GM12878 (cell line): ENCODE data around the gene TRAK2. TPM values are rescaled to one million over a fixed set of nuclear protein-coding genes. Genes with fewer than 3 reads are reported as not detected.

Experiments
- ATAC-seq: fragments of 200-7000 bp; cut with Tn5 transposase; 3 replicates; pipeline ENCODE4 v1.9.1; 2020; ENCODE audit warnings: mild to moderate bottlenecking, moderate library complexity
- BruUV-seq: library from RNA; stranded (reverse); fragments of 400-500 nt; replicated peaks from 2 replicates; lab custom pipeline; 2021; lab: Mats Ljungman, UMichigan
- CTCF ChIA-PET: fragments of 300-600 bp; sonication (Branson Sonifier 250); formaldehyde crosslinking; extraction: SDS; loops from one replicate; lab custom pipeline; 2021; ENCODE audit warnings: inconsistent platforms; lab: Yijun Ruan, JAX
- POLR2A ChIA-PET: fragments of 350-600 bp; formaldehyde crosslinking; extraction: SDS; loops from one replicate; lab custom pipeline; 2021; ENCODE audit warnings: inconsistent platforms; lab: Charles Lee
- RAD21 ChIA-PET: fragments of 300-600 bp; sonication (Branson Sonifier 250); formaldehyde crosslinking; loops from one replicate; lab custom pipeline; 2023; ENCODE audit warnings: antibody characterized with exemption; ENCODE audit not compliant: unreplicated experiment; lab: Charles Lee
- SMC1A ChIA-PET: fragments of 300-600 bp; sonication (Branson Sonifier 250); formaldehyde crosslinking; loops from one replicate; lab custom pipeline; 2023; ENCODE audit not compliant: unreplicated experiment, uncharacterized antibody; lab: Charles Lee
- DNase-seq: peaks from one replicate; pipeline ENCODE4 v3.0.0-alpha.2; 2011; ENCODE audit warnings: low read depth, low spot score
- FAIRE-seq: peaks from 3 replicates; lab custom pipeline; 2011; peaks lifted over from hg19 to GRCh38; lab: Jason Lieb, UNC
- H2AFZ ChIP-seq: 2 replicates; pipeline ENCODE4 v1.6.0; 2011; ENCODE audit warnings: low read depth, low read length, control low read depth; ENCODE audit not compliant: control insufficient read depth
- H3K27ac ChIP-seq: 2 replicates; pipeline ENCODE4 v1.5.1; 2011; ENCODE audit warnings: control low read depth; ENCODE audit not compliant: control insufficient read depth, insufficient read depth
- H3K27me3 ChIP-seq, 2 experiments: replicated peaks in 1 of 2; 2 replicates each; pipeline versions ENCODE4 v1.6.0 to v1.6.1; 2011; ENCODE audit warnings: low read length in 1 of 2; ENCODE audit not compliant: control insufficient read depth in 2 of 2, insufficient read depth in 2 of 2
- H3K36me3 ChIP-seq, 2 experiments: 2 replicates each; pipeline ENCODE4 v1.5.1; 2011; ENCODE audit warnings: low read length in 1 of 2; ENCODE audit not compliant: control insufficient read depth in 2 of 2, insufficient read depth in 2 of 2
- H3K4me1 ChIP-seq: 2 replicates; pipeline ENCODE4 v1.6.1; 2011; ENCODE audit warnings: mild to moderate bottlenecking, low read length, moderate library complexity, mixed read lengths; ENCODE audit not compliant: control insufficient read depth, insufficient read depth
- H3K4me2 ChIP-seq: 2 replicates; pipeline ENCODE4 v1.6.0; 2011; ENCODE audit warnings: control low read depth; ENCODE audit not compliant: control insufficient read depth, insufficient read depth
- H3K4me3 ChIP-seq: fragments of 200-600 bp; sonication (generic); 2 replicates; pipeline ENCODE4 v1.5.1; 2016
- H3K79me2 ChIP-seq: 2 replicates; pipeline ENCODE4 v1.6.0; 2011; ENCODE audit warnings: low read length; ENCODE audit not compliant: control insufficient read depth, insufficient read depth
- H3K9ac ChIP-seq: 2 replicates; pipeline ENCODE4 v1.8.0; 2011; ENCODE audit warnings: low read length, control low read depth, mixed read lengths; ENCODE audit not compliant: control insufficient read depth, insufficient read depth
- H3K9me3 ChIP-seq: replicated peaks from 3 replicates; pipeline ENCODE4 v1.5.1; 2011; ENCODE audit warnings: mild to moderate bottlenecking, low read length; ENCODE audit not compliant: control insufficient read depth, insufficient read depth
- H4K20me1 ChIP-seq: 2 replicates; pipeline ENCODE4 v1.6.0; 2011; ENCODE audit not compliant: control insufficient read depth, insufficient read depth
- ASH2L ChIP-seq: fragments of 300-600, 200-600 bp; sonication (generic); IDR thresholded peaks from 2 replicates; pipeline ENCODE4 v1.6.1; 2017; ENCODE audit warnings: low read depth, mild to moderate bottlenecking, borderline replicate concordance
- HDGF ChIP-seq: fragments of 450-650 bp; IDR thresholded peaks from 2 replicates; pipeline ENCODE4 v1.6.1; 2016; ENCODE audit warnings: antibody characterized with exemption
- JUND ChIP-seq: IDR thresholded peaks from 2 replicates; pipeline ENCODE4 v1.6.1; 2012; ENCODE audit warnings: low read depth, mild to moderate bottlenecking, low read length, improper control_type of control experiment, moderate library complexity
- KLF5 ChIP-seq: fragments of 450-650 bp; IDR thresholded peaks from 2 replicates; pipeline ENCODE4 v1.6.1; 2014; ENCODE audit warnings: mild to moderate bottlenecking; ENCODE audit not compliant: partially characterized antibody
- NBN ChIP-seq: fragments of 450-650 bp; IDR thresholded peaks from 2 replicates; pipeline ENCODE4 v1.6.1; 2016
- PAX5 ChIP-seq: IDR thresholded peaks from 2 replicates; pipeline ENCODE4 v1.6.1; 2011; ENCODE audit warnings: low read depth, low read length, borderline replicate concordance
- STAT3 ChIP-seq: IDR thresholded peaks from 2 replicates; pipeline ENCODE4 v1.6.1; 2011; ENCODE audit warnings: low read depth, low read length, improper control_type of control experiment
- ZBTB4 ChIP-seq: fragments of 450-650 bp; formaldehyde crosslinking; IDR thresholded peaks from 2 replicates; pipeline ENCODE4 v1.4.0; 2022; ENCODE audit warnings: mild to moderate bottlenecking, moderate library complexity
- WGBS: methylation state at CpG from one replicate; pipeline ENCODE4 v1.1.6; 2016; ENCODE audit warnings: low lambda C conversion rate; ENCODE audit not compliant: insufficient replicate concordance, insufficient coverage; ENCODE audit errors: missing lambda C conversion rate; 5-methylcytosine and 5-hydroxymethylcytosine counted together
- in situ Hi-C: fragments of 300-500 bp; cut with MboI; formaldehyde crosslinking; loops from 9 replicates; pipeline ENCODE4 v1.14.3; 2018; ENCODE audit warnings: mixed read lengths
- intact Hi-C: fragments of 100-400 bp; cut with micrococcal nuclease; formaldehyde crosslinking; loops from one replicate; pipeline ENCODE4 v1.14.2; 2022; ENCODE audit not compliant: unreplicated experiment
- polyA plus RNA-seq, 11 experiments: library from polyadenylated mRNA; depleted of rRNA in 4 of 11; unstranded in 6 of 11; stranded (reverse) in 5 of 11; fragments of >200 nt; fragmentation: Nextera tagmentation in 4 of 11; fragmentation: Illumina TruSeq in 1 of 11; extraction: Ambion mirVana in 4 of 11; extraction: Trizol in 1 of 11; gene quantifications; 1 replicate in 1 of 11; 2 replicates in 10 of 11; pipeline versions ENCODE4 v1.2.1 to v1.2.3, GENCODE V29; 2011 to 2016; ENCODE audit warnings: inconsistent platforms in 2 of 11, missing spikeins in 2 of 11, low read depth in 1 of 11
- total RNA-seq, 4 experiments: library from RNA; depleted of rRNA in 3 of 4; stranded (reverse); fragments of >200 nt in 3 of 4; fragmentation: Illumina TruSeq in 1 of 4; extraction: Trizol in 1 of 4; gene quantifications; 2 replicates each; pipeline versions ENCODE4 v1.2.1 to v1.2.3, GENCODE V29; 2013 to 2021

TRAK2 gene
- total and polyA plus RNA-seq, 10 of the 15 experiments (the other 5 are each of a cell fraction or from before 2014, with no cell fraction given) = 5.2 to 20.0 (median 11.8) TPM

DNA sequence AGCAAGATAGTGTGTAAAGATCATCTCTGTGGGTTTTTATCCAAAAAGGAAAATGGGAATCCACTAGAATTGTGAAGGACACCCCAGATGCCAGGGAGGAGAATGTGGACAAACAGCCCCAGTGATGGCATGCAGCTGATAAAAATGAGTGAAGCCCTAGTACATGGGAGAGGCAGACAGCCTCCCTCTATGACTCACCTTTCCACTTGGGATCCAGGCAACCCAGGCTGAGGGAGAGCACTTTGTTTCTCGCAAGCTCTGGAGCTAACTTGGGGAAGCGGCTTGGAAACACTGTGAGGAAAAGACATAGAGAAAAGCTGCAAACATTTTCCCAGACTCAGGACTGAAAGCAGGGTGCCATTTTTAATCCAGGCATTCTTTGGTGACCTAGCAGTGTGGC, 88.9 kb downstream of the TRAK2 start:
- ChIA-PET RAD21 (interaction anchor here (0.6 to 6.3 kb wide), 3 partner anchors 125 to 186 kb away, joined by 3 to 79 read pairs (median 11); no protein-coding TSS in a partner anchor), POLR2A (interaction anchor here (1.0 kb wide), 1 partner anchor 179 kb away, joined by 3 read pairs; no protein-coding TSS in a partner anchor), CTCF (interaction anchor here (0.6 to 5.5 kb wide), 7 partner anchors 11 to 181 kb away, joined by 3 to 87 read pairs (median 4); no protein-coding TSS in a partner anchor), SMC1A (interaction anchor here (0.9 to 2.2 kb wide), 6 partner anchors 21 to 128 kb away, joined by 3 to 14 read pairs (median 4); no protein-coding TSS in a partner anchor)
- peaks cover 2% of the 10 kb centered on the region for H3K9me3 ChIP-seq
- FAIRE-seq (no peak), ATAC-seq (no peak), DNase-seq (no peak)
- no peaks in the 10 kb centered on the region for H4K20me1 ChIP-seq
- H2AFZ ChIP-seq = no peak overlapping the region
- H3K9ac ChIP-seq = no peak overlapping the region
- TF ChIP-seq ZBTB4 (CRISPR knock-in tag) (no peak), PAX5 (no peak), JUND (no peak), STAT3 (no peak), HDGF (no peak), KLF5 (no peak), NBN (no peak), ASH2L (no peak)
- WGBS = 96% methylated on average over 2 of the region's 2 CpGs
- H3K79me2 ChIP-seq = no peaks in the 10 kb centered on the region
- intact Hi-C loops (no loop called here), in situ Hi-C loops (loop anchor here (5.0 kb wide), 2 partner anchors 120 to 175 kb away; no protein-coding TSS in a partner anchor)
- no peaks in the 10 kb centered on the region for H3K27me3 ChIP-seq
- H3K4me3 ChIP-seq = no peak overlapping the region
- no peak overlapping the region for H3K4me2 ChIP-seq
- no peaks in the 10 kb centered on the region; a peak in 1 of 4 replicates for H3K36me3 ChIP-seq
- no TSS peak for BruUV-seq
- no peaks in the 10 kb centered on the region for H3K4me1 ChIP-seq
- no peak overlapping the region for H3K27ac ChIP-seq
